ENCODE data around the gene PRG2.

The PRG2 gene, protein sequence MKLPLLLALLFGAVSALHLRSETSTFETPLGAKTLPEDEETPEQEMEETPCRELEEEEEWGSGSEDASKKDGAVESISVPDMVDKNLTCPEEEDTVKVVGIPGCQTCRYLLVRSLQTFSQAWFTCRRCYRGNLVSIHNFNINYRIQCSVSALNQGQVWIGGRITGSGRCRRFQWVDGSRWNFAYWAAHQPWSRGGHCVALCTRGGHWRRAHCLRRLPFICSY

DNA sequence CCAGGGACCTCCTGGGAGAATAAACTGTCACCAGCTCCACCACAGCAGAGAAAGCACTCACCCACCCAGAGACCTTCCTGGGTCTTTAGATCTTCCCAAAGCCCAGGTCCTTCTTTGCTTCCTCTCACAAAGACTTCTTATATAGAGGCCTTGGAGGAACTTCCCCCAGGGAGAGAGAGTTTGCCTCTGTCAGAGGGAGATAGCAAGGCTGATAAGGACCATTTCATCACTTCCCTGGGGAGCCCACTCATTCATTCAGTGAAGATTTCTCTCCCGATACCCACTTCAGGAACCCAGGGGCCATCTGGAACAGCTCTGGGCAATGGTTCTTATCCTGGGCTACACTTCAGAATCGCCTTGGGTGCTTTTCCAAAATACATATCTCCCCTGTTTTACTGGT, at the start of gene PRG2:
TSS of gene PRG2 (minus strand) at position 116 of the 400 bp plus-strand sequence. CDS start 706 bp downstream, outside the sequence.
- DNase-seq, result no peak

DNA sequence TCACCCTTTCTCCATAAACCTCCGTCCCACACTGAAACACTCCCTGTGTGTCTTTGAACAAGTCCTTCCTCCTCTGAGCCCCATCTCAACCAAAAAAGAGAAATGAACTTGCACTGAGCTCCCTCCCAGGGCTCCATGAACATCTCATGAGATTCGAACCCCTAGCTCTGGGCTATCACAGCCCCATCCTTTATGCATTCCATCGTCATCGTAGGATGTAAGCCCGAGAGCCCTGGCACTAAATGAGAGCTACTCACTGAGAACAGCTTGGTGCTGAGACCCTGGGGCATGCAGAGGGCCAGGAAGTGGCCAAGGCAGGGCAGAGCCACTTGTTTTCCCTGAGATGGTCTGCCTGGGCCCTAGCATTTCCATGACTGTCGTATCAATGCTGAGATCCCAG, 49.3 kb upstream of the PRG2 start:
- no peak for DNase-seq

DNA sequence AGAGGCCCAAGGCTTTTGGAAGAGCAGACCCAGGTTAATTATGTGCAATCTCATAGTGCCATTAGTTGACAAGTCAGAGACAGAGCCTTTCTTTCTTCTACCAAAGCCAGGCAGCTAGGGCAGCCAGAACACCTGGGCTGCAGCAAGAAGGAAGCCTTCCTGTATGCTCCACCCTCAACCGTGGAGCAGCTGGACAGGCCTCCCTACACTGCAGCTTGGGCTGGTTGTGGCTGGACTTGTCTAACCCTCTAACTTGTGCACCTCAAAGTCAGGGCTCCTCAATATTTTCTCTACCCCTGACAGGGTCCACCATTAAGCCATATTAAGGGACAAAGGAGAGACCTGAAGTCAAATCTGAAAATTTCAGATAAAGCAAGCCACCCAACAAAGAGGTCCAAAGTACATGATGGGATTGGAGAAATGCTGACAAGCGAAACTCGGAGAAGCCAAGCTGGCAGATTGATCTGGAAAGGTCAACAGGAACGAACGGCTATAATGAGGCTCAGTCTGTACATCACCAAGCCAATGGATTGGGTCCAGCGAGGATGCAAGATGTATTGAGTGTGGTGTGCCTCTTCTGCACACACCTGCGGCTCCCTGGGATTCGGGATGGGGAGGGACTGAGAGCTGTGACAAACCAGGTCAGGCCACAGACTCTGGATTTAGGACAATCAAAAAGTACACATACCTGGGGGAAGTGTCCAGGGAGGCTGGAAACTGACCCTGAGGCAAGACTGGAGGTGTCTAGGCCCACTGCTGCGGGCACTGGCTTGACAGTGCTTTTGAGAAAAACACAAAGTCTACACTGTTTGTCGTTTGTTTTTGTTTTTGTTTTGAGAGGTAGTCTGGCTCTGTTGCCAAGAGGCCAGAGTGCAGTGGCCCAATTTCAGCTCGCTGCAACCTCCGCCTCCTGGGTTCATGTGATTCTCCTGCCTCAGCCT, 48.2 kb upstream of the PRG2 start:
- no peak for DNase-seq

DNA sequence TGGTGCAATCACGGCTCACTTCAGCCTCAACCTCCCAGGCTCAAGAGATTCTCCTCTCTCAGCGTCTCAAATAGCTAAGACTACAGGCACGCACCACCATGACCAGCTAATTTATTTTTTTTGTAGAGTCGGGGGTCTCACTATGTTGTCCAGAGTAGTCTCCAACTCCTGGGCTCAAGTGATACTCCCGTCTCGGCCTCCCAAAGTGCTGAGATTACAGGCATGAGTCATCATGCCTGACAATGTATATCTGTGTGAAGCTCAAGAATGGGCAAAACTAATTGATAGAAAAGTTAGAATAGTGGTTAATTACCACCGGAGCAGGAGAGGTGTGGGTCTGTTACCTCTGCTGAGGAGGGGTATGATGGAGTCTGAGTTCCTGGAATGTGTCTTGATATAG, 45.6 kb upstream of the PRG2 start:
- no peak for DNase-seq

DNA sequence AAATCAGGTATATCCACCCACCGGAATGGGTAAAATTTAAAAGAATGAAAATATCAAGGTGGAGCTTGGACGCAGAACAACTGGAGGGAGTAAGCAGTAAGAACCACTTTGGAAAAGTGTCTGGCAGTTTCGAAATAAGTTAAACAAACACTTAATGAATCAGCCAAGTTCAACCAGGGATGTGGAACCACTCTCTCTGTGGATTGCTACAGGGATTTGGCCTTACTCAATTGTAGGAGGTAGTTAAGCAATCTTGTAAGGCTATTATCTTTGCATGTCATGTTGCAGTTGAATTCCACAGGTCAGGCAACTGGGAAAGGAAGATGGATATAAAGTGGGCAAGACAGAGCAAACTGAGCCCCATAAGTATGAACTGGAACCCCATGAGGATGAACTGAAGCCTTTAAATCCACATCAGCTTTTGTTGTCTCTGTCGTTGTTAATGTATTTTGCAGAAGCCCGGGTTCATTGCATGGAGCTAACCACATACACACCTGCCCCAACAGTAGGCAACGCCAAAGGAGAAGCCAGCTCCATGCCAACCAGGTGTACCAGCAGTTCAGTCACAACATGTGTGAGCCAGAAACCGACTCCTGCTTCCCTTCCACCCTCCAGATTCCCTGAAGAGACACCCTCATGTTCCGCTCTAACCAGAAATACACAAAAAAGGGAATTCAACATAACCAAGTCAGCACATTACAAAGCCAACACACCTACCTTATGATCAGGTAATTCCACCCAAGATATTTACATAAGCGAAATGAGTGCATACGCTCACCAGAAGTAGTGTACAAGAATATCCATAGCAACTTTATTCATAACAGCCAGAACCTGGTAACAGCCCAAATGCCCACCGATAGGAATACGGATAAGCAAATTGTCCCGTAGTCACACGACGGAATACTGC, 44.4 kb upstream of the PRG2 start:
- no peak for DNase-seq

DNA sequence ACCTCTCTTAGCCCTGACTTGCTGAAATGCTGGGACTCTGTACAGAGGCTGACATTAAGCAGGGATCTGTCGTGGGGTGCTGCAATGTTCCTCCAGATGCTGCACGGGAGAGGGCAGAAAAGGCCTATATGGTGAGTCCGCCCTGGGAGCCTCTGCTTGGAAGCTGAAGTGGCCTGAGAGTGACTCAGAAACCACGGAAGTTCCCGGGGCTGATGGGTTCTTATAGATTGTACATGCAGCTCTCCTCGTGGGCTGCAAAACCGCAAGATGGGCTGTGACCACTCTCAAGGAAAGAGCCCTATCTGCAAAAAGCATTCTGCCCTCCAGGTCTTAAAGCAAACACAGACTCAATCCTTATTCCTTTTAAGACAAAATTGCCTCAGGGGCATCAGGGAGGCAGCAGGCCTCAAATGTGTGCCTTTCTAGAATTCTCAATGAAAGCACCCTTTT, 42.3 kb upstream of the PRG2 start:
- no peak for DNase-seq

DNA sequence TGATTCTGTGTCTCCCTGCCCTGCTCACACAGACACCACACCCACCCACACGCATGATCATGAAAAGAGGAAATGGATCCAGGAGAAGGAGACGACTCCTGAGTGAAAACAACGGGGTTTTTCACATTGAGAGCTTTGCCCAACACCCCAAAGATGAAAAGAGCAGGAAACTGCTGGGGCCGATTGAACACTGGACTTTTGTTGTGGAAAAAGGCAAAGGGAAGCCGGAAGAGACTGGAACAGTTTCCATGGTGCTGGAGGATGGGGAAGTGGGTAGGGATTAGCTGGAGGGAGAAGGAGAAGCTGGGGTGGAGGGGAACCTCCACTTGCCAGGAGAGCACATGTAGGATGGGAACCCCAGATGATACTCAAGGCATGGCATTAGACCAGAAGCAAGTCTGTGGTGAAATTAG, 41.7 kb upstream of the PRG2 start:
- DNase-seq, result no peak

DNA sequence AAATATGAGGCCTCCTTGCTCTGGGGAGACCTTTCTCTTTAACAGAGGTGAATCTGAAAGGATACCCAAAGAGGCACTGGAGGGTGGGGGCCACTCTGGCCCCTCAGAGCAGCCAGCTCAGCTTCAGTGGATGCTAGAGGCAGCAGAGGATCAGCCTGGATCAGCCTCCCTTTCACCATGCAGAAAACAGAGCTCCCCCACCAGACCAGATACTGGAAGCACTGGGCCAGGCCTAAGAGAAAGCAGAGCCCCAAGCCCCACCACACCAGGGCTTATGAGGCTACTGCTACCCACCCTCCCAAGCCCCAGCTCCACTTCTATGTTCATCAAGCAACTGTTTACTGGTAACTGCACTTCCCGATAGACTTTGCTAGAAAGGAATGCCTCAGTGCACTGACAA, 40.5 kb upstream of the PRG2 start:
- DNase-seq, result no peak

DNA sequence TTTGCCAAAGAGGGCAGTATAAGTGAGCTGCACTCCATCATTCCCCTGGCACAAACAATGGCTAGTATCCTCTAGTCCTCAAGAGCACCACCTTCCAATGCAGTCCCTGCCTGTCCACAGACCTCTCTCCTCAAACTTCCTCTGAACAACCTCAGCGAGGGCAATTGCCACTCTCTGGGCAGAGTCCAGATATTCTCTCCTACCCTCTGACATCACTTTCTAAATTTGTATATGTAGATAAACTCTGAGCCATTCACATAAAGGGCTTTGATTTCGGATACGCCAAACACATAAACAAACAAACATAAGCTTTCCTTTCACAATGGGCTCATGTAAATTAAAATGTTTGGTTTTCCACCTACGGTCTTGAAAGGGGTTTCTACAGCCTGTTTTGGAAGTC, 39.5 kb upstream of the PRG2 start:
- DNase-seq, result no peak

DNA sequence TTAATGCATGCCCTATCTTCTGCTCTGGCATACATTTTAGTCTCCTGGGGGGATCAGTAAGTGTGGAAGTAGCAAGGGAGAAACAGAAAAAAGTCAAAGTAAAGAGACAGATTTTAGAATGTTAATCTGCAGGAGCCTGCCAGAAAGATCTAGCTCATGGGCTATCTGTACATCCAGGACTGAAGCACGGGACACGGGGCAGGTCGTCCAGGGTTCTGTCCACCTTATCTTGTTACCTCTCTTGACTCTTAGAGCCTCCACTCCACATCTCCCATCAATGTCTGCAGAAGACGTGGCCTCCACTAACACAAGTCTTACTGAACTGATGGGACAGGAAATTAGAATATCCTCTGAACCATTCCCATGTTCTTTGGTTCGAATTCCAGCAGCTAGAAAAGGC, 38.2 kb upstream of the PRG2 start:
- no peak for DNase-seq

DNA sequence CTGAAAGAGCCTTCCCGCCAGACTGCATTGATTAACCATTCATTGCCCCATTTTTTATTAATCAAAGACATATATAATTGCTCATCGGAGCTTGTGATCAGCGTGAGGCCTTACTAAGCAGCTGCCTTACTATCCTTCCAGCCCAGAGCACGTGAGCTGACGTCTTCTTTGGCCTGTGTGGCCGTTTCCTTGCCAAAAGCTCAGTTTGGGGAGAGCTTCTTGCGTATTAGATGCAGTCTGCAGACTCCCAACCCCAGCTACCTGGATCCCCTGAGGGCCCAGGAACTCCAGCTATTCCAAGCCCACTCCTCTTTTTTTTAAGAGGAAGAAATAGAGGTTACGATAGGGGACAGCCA, 37.3 kb upstream of the PRG2 start:
- DNase-seq, result no peak

DNA sequence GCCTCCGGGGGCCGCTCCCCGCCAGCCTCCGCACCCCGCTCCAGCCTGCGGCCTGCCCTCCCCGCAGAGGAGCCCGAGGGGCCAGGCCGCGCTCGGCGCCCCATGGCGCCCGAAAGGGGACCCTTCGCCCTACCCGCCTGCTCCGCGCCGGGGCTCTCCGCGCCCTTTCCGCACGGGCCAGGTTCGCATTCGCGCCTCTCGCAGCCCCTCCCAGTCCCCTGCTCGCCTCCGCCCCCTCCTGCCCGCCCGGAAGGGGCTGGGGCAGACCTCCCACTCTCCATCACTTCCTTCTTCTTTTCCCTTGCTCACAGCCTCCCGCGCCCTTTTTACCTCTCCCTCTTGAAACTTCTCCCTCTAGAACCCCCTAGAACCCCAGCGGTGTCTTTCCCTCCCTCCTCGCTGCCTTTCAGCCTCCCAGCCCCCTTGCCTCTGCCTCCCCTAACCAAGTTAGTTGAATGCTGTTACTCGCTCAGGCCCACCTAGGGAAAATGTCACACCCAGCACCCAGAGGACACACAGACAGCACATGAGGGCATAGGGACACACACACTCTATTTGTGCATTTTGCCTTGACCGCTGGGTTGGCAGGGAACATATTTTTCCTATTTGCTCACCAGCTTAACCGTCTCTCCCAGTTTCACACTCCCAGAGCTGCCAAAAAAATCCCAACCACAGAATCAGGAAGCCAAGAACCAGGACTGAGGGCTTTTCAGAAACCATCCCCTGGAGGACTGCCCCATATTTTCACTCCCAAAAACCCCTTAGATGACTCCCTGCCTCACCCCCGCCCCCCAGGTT, 36.7 kb upstream of the PRG2 start, which contains the start of gene SLC43A3:
TSS of gene SLC43A3 (minus strand) at position 193 of the 798 bp plus-strand sequence. CDS start 949 bp downstream, outside the sequence.
- DNase-seq, result no peak

DNA sequence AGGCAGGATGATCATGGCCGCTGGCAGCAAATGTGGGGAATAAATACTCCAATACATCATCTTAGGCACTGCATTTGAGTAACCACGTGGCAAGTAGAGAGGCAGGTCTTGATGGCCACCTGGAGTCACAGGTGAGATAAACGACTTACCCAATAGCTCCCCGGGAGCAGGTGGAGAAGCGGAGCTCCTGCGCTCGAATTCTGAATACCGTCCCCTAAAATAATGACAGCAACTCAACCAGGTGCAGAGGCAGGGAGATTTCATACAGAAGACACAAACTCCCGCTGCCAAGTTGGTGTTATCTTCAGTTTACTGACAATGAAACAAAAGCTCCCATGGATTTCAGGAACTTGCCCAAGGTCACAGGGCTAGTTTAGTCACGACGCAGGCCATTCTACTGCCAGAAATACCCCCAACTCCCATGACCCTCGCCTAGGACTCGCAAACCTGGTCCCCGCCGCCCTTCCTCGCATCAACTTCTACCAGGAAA, 36.0 kb upstream of the PRG2 start:
- no peak for DNase-seq

DNA sequence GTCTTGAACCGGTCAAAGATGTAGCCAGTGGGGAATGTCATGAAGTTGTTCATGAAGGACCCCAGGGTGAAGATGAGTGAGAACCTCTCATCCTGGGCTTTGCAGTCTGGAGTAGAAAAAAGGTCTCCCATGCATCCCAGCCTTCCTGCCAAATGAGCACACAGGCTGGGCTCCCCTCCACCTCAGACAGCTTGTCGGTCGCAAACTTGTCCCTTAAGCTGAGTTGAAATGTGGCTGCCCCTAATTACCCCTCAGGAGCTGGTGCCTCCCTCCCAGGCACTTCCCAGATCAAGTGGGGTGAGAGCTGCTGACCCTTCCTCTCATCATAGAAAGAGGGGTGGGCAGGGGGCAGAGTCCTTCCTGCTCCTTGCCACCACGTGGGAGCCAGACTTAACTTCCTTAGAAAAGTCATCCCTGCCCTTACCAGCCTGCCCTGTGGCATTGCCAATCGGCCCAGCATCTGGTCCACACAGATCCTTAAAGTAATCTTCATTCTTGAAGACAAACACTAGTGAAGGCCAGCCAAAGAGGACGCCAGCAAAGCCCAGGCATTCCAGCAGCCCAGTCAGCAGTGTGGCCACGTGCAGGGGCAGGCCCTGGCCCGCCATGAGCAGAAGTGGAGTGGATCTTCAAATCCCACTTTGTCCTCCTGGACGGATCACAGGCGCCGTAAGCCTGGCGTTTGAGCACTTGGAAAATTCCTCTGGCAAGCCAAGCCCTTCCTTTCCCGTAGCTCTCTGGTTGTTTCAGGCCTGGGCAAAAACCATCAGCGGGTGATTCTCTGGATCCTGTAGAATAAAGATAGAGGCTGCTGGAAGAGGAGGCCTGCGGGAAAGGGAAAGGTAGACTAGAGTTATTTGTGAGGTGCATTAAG, 35.4 kb upstream of the PRG2 start:
- DNase-seq, result no peak

DNA sequence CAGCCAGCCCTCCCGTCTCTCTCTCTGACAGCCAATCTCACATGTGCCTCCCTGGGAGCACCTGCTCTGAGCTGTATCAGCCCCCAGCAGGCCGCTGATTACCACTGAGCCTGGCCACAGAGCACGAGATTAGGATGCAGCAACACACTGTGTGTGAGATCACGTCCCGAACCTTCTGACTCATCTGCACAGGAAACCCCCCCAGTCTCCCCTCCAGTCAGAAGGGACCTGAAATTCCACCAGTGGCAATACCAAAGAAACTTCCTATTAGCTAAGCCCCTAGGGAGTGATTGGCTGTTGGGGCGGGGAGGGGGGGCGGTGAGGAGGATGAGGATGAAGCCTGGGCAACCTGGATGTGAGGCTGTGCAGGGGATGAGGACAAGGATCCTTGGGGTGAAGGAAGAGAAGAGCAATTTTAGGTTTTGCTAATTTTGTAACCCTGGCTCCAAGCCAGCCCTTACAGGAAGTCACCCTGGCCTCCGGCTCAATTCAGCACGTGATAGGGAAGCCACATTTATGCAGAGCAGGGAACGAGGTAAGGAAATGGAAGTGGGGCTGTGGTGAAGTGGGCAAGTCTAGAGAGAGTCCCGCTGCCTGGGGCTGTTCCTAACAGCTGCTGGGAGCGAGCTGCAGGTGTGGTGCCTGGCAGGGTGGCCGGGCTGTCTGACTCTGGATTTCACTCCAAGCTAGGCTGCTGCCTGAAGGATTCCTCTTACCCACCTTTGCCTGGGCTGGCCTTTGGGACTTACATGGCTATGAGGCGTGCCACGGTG, 34.5 kb upstream of the PRG2 start:
- peak in 1 of 2 experiments; percentile 4 for DNase-seq

DNA sequence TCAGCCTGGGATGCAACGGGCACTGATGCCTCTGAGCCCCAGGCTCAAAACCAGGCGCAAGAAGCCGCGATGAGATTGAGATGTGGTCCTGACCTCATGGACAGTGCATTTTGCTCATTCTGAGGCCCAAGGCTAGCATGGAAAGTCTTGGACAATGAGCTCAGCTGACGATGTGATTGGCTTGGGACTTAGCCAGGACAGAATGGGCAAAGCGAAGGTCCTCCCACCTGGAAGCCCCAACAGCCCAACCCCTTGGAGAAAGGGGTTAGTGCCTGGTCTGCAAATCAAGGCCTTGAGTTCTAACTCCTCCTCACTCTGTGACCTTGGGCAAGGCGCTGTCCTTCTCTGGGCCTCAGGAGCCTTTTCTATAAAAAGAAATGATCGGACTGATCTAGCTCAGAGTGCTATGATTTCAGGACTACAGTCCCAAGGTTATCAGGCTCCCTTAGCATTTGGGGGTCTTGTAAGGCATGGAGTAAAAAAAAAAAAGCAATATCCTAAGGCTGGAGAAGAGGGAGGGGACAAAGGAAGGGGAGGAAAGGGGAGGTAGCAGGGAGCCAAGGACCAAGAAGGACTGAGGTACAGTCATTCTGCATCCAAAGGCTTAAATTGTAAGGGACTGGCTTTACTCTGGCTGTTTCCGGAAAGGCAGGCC, 33.8 kb upstream of the PRG2 start:
- DNase-seq, result no peak

DNA sequence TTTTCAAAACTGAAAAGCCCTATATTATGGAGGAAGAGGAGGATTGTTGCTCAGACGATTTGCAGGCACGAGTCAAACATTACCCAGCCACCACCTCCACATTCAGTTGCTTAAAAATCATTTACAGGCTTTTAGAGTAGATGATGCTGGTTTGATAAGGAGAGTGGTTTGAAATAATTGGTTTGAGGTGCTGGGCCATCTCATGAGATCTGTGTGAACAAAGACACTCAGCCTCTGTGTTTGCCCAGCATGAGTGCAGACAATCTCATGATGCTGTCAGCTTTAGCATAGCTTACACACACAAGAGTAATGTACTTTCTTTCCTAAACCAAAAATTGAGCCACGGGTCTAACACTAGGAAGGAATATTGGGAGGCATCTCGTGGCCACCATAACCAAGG, 32.2 kb upstream of the PRG2 start:
- DNase-seq, result no peak

DNA sequence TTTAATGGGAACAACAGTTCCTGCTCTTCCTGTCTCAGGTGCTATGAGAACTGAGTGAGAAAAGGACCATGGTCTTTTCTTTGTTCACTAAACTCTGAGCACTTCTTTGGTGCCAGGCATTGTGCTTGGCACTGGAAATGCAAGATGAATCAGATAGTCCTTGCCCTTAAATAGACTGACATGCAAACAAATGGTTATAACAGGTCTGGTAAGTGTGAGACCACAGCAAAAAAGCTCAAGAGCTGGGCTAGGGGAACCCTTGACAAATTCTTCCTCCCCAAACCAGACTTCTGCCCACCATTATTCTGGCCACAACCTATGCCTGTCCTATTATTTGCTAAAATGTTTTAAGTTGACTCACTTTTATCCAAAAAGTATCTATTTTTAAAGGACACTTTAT, 31.4 kb upstream of the PRG2 start:
- DNase-seq, result no peak

DNA sequence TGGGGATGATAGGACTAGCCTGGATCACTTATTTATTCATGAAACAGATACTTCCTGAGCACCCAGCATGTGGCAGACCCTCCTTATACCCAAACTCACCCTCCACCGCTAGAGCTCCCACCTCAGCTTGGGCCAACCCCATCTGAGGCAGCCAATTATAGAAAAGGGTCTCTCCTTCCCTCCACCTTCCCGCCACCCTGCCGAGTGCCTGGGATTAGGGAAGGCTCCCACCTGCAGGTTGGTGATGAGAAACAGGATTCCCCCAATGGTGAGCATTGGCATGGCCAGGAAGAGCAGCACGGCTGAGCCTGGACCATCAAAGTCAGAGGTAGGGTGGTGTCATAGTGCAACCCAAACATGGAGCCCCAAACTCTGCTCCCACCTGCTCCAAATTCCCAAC, 30.6 kb upstream of the PRG2 start:
- DNase-seq, result no peak

DNA sequence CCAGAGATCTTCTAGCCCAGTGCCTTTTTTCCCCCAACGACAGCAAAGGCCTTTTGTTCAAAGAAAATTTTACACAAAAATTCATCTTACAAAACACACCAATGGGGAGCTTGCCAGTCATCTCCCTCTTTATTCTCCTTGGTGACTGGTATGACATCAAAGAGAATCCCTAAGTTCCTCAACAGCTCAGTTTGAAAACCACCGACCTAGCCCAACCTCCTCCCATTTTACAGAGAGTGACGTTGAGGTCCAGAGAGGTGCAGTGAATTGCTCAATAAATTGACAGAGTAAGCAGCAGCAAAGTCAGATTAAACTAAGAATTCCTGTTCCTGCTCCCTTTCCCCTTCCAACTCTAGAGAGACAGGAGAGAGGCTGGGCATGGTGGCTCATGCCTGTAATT, 28.7 kb upstream of the PRG2 start:
- no peak for DNase-seq

Data from SW 1271 (cell line).